ENCODE data around the gene RASD2.

RASD2 gene

GRCh38 chr22:35586771-35587170, 46.1 kb downstream of the RASD2 start:
- TF ChIP-seq POLR2AphosphoS5 (IDR thresholded peaks at IDR 0.05; ENCODE audit: low read depth, low read length) (no peak), FOXP2 (optimal IDR thresholded peaks at IDR 0.05; ENCODE audit: borderline replicate concordance, extremely low read depth, extremely low read length, insufficient read depth) (no peak), SIN3A (IDR thresholded peaks at IDR 0.05; ENCODE audit: borderline replicate concordance, insufficient read depth, low read length) (no peak), TAF1 (IDR thresholded peaks at IDR 0.05; ENCODE audit: borderline replicate concordance, insufficient read depth, low read length) (no peak)
- TF ChIP-seq, protein P1, sequence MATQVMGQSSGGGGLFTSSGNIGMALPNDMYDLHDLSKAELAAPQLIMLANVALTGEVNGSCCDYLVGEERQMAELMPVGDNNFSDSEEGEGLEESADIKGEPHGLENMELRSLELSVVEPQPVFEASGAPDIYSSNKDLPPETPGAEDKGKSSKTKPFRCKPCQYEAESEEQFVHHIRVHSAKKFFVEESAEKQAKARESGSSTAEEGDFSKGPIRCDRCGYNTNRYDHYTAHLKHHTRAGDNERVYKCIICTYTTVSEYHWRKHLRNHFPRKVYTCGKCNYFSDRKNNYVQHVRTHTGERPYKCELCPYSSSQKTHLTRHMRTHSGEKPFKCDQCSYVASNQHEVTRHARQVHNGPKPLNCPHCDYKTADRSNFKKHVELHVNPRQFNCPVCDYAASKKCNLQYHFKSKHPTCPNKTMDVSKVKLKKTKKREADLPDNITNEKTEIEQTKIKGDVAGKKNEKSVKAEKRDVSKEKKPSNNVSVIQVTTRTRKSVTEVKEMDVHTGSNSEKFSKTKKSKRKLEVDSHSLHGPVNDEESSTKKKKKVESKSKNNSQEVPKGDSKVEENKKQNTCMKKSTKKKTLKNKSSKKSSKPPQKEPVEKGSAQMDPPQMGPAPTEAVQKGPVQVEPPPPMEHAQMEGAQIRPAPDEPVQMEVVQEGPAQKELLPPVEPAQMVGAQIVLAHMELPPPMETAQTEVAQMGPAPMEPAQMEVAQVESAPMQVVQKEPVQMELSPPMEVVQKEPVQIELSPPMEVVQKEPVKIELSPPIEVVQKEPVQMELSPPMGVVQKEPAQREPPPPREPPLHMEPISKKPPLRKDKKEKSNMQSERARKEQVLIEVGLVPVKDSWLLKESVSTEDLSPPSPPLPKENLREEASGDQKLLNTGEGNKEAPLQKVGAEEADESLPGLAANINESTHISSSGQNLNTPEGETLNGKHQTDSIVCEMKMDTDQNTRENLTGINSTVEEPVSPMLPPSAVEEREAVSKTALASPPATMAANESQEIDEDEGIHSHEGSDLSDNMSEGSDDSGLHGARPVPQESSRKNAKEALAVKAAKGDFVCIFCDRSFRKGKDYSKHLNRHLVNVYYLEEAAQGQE (IDR thresholded peaks at IDR 0.05; ENCODE audit: insufficient read depth in 1 of 2, low read depth in 2 of 2, low read length in 2 of 2), result no peak

GRCh38 chr22:35587447-35587870, 46.8 kb downstream of the RASD2 start:
- TF ChIP-seq TAF1 (IDR thresholded peaks at IDR 0.05; ENCODE audit: borderline replicate concordance, insufficient read depth, low read length), result no peak
- TF ChIP-seq, protein P1 (IDR thresholded peaks at IDR 0.05; ENCODE audit: insufficient read depth in 1 of 2, low read depth in 2 of 2, low read length in 2 of 2), result no peak
- TF ChIP-seq FOXP2 (optimal IDR thresholded peaks at IDR 0.05; ENCODE audit: borderline replicate concordance, extremely low read depth, extremely low read length, insufficient read depth), result no peak
- TF ChIP-seq SIN3A (IDR thresholded peaks at IDR 0.05; ENCODE audit: borderline replicate concordance, insufficient read depth, low read length), result no peak
- TF ChIP-seq POLR2AphosphoS5 (IDR thresholded peaks at IDR 0.05; ENCODE audit: low read depth, low read length), result no peak

GRCh38 chr22:35587896-35588295, 47.3 kb downstream of the RASD2 start:
- TF ChIP-seq SIN3A (IDR thresholded peaks at IDR 0.05; ENCODE audit: borderline replicate concordance, insufficient read depth, low read length), result no peak

DNA sequence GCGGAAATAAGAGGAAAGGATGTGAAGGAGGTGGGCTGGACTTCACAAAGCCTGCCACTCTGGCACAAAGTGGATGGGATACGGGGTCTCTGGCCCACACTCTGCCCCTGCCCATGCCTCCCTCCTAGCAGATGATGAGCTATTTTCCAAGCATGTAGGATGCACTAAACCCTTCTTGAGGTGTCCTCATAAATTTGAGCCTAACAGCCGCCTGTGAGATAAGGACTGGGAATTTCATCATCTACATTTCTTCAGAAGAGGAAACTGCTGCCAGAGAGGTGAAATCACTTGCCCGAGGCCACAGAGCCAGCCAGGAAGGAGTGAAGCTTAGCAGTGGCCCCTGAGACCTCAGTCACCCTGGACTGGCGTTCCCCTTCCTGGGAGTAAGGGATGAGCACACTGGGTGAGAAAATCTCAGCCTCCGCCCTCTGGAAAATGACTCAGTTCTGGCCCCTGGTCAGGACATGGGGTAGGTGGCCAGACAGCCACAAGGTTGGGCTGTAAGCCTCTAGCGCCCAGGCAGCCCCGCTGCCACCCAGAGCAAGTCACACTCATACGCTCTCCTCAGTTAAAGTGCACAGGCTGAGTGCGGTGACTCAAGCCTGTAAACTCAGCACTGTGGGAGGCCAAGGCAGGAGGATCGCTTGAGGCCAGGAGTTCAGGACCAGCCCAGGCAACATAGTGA, 48.6 kb downstream of the RASD2 start:
- no peak for TF ChIP-seq FOXP2 (optimal IDR thresholded peaks at IDR 0.05; ENCODE audit: borderline replicate concordance, extremely low read depth, extremely low read length, insufficient read depth)
- no peak for TF ChIP-seq TAF1 (IDR thresholded peaks at IDR 0.05; ENCODE audit: borderline replicate concordance, insufficient read depth, low read length)
- TF ChIP-seq, protein P1 (IDR thresholded peaks at IDR 0.05; ENCODE audit: insufficient read depth in 1 of 2, low read depth in 2 of 2, low read length in 2 of 2), result no peak
- no peak for TF ChIP-seq POLR2AphosphoS5 (IDR thresholded peaks at IDR 0.05; ENCODE audit: low read depth, low read length)
- no peak for TF ChIP-seq SIN3A (IDR thresholded peaks at IDR 0.05; ENCODE audit: borderline replicate concordance, insufficient read depth, low read length)

DNA sequence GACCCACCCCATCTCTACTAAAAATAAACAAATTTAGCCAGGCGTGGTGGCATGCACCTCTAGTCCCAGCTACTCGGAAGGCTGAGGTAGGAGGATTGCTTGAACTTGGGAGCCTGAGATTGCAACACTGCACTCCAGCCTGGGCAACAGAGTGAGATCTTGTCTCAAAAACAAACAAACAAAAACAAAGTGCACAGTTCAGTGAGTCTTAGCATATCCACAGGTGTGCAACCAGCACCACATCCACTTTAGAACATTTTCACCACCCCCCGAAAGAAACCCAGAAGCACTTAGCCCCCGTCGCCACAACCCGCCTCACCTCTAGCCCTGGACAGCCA, 49.1 kb downstream of the RASD2 start:
- no peak for TF ChIP-seq FOXP2 (optimal IDR thresholded peaks at IDR 0.05; ENCODE audit: borderline replicate concordance, extremely low read depth, extremely low read length, insufficient read depth)
- no peak for TF ChIP-seq POLR2AphosphoS5 (IDR thresholded peaks at IDR 0.05; ENCODE audit: low read depth, low read length)
- no peak for TF ChIP-seq SIN3A (IDR thresholded peaks at IDR 0.05; ENCODE audit: borderline replicate concordance, insufficient read depth, low read length)
- TF ChIP-seq, protein P1 (IDR thresholded peaks at IDR 0.05; ENCODE audit: insufficient read depth in 1 of 2, low read depth in 2 of 2, low read length in 2 of 2), result no peak
- TF ChIP-seq TAF1 (IDR thresholded peaks at IDR 0.05; ENCODE audit: borderline replicate concordance, insufficient read depth, low read length), result no peak
